OCI-LY1 (cell line): ENCODE results near the gene DUSP9.

ENCODE experiments used
- CTCF ChIP-seq: fragments of 200-600 bp; sonication (generic), shearing (Covaris generic); IDR thresholded peaks from 2 replicates; pipeline ENCODE4 v1.5.1; 2017; ENCODE audit warnings: mild to moderate bottlenecking, antibody characterized with exemption, low read length, moderate library complexity, mixed read lengths
- EZH2 ChIP-seq: fragments of 200-600 bp; sonication (generic), shearing (Covaris generic); IDR thresholded peaks from 2 replicates; pipeline ENCODE4 v1.8.0; 2017; ENCODE audit warnings: borderline replicate concordance, mixed run types, mild to moderate bottlenecking, antibody characterized with exemption, low read length, moderate library complexity, mixed read lengths

GRCh38 chrX:153659268-153659667 lies 12.3 kb downstream of the DUSP9 start:
- no peak for TF ChIP-seq CTCF
- no peak for TF ChIP-seq EZH2
